Liver (tissue), 9 donors: Measurements from ENCODE around the gene BTN1A1. TPM values are rescaled to one million over a fixed set of nuclear protein-coding genes. Genes with fewer than 3 reads are reported as not detected.

Source experiments
- DNase-seq: peaks from one replicate; pipeline ENCODE4 v3.0.0-alpha.2; 2017; ENCODE audit warnings: low spot score
- H3K27ac ChIP-seq, 2 donors: one replicate each; pipeline ENCODE4 v1.7.0; 2013; ENCODE audit warnings: inconsistent platforms in 2 of 2, low read length in 2 of 2, control low read depth in 1 of 2, low read depth in 1 of 2, mild to moderate bottlenecking in 1 of 2
- H3K27me3 ChIP-seq, 4 donors: one replicate each; pipeline versions ENCODE4 v1.6.1 to v1.7.0; 2013; ENCODE audit warnings: low read length in 3 of 4, inconsistent platforms in 1 of 4, mild to moderate bottlenecking in 1 of 4, moderate library complexity in 1 of 4; ENCODE audit not compliant: control insufficient read depth in 4 of 4, insufficient read depth in 4 of 4
- H3K36me3 ChIP-seq, 4 donors: one replicate each; pipeline versions ENCODE4 v1.6.1 to v1.7.0; 2013; ENCODE audit warnings: low read length in 3 of 4, mild to moderate bottlenecking in 3 of 4, low read depth in 1 of 4, moderate library complexity in 1 of 4; ENCODE audit not compliant: control insufficient read depth in 4 of 4, insufficient read depth in 3 of 4
- H3K4me1 ChIP-seq, 4 donors: one replicate each; pipeline versions ENCODE4 v1.6.1 to v1.7.0; 2013; ENCODE audit warnings: low read length in 3 of 4, mild to moderate bottlenecking in 3 of 4, moderate library complexity in 1 of 4; ENCODE audit not compliant: control insufficient read depth in 4 of 4, insufficient read depth in 4 of 4
- H3K4me3 ChIP-seq, 3 donors: one replicate each; pipeline versions ENCODE4 v1.6.1 to v1.7.0; 2013; ENCODE audit warnings: low read length in 3 of 3, control low read depth in 1 of 3, low read depth in 1 of 3, mild to moderate bottlenecking in 1 of 3
- H3K9ac ChIP-seq, 2 donors: one replicate each; pipeline ENCODE4 v1.7.0; 2013; ENCODE audit warnings: low read length in 2 of 2, mild to moderate bottlenecking in 2 of 2, moderate library complexity in 2 of 2, control low read depth in 1 of 2, low read depth in 1 of 2
- H3K9me3 ChIP-seq, 4 donors: one replicate each; pipeline versions ENCODE4 v1.6.1 to v1.7.0; 2013; ENCODE audit warnings: low read length in 3 of 4; ENCODE audit not compliant: control insufficient read depth in 4 of 4
- EGR1 ChIP-seq, 2 donors: IDR thresholded peaks; 2 replicates each; pipeline ENCODE4 v1.6.1; 2016 to 2018; ENCODE audit warnings: antibody characterized with exemption in 2 of 2, low read depth in 2 of 2
- FOXA1 ChIP-seq: IDR thresholded peaks from 2 replicates; pipeline ENCODE4 v1.6.1; 2016; ENCODE audit warnings: antibody characterized with exemption
- FOXA2 ChIP-seq: IDR thresholded peaks from 2 replicates; pipeline ENCODE4 v1.6.1; 2016; ENCODE audit warnings: antibody characterized with exemption
- GABPA ChIP-seq, 2 donors: IDR thresholded peaks in 1 of 2; conservative IDR thresholded peaks in 1 of 2; 2 replicates each; pipeline ENCODE4 v1.6.1; 2016; ENCODE audit warnings: antibody characterized with exemption in 2 of 2, mild to moderate bottlenecking in 1 of 2, moderate library complexity in 1 of 2
- HNF4A ChIP-seq, 2 donors: conservative IDR thresholded peaks; 2 replicates each; pipeline ENCODE4 v1.6.1; 2016; ENCODE audit warnings: antibody characterized with exemption in 2 of 2, mild to moderate bottlenecking in 2 of 2
- HNF4G ChIP-seq: IDR thresholded peaks from 2 replicates; pipeline ENCODE4 v1.6.1; 2016; ENCODE audit warnings: antibody characterized with exemption
- JUND ChIP-seq, 2 donors: IDR thresholded peaks; 2 replicates each; pipeline ENCODE4 v1.6.1; 2016; ENCODE audit warnings: antibody characterized with exemption in 2 of 2
- NR2F2 ChIP-seq: IDR thresholded peaks from 2 replicates; pipeline ENCODE4 v1.6.1; 2016; ENCODE audit warnings: antibody characterized with exemption
- RAD21 ChIP-seq, 2 donors: IDR thresholded peaks; 2 replicates each; pipeline ENCODE4 v1.6.1; 2016; ENCODE audit warnings: antibody characterized with exemption in 2 of 2, mild to moderate bottlenecking in 2 of 2
- RXRA ChIP-seq, 2 donors: IDR thresholded peaks; 2 replicates each; pipeline ENCODE4 v1.6.1; 2017 to 2018; ENCODE audit warnings: antibody characterized with exemption in 2 of 2, mild to moderate bottlenecking in 1 of 2
- SP1 ChIP-seq: IDR thresholded peaks from 2 replicates; pipeline ENCODE4 v1.6.1; 2018; ENCODE audit warnings: antibody characterized with exemption, mild to moderate bottlenecking
- TAF1 ChIP-seq: conservative IDR thresholded peaks from 2 replicates; pipeline ENCODE4 v1.6.1; 2016; ENCODE audit warnings: antibody characterized with exemption, mild to moderate bottlenecking
- YY1 ChIP-seq: IDR thresholded peaks from 2 replicates; pipeline ENCODE4 v1.6.1; 2016; ENCODE audit warnings: antibody characterized with exemption, mild to moderate bottlenecking
- WGBS: extraction: QIAGEN DNeasy Blood & Tissue Kit; methylation state at CpG from one replicate; pipeline ENCODE4 v1.1.7; 2013; 5-methylcytosine and 5-hydroxymethylcytosine counted together
- polyA plus RNA-seq, 2 donors: library from polyadenylated mRNA; stranded (reverse) in 1 of 2; unstranded in 1 of 2; fragments of 200-250 nt in 1 of 2; fragments of >200 nt in 1 of 2; fragmentation: Nextera tagmentation in 1 of 2; extraction: Ambion mirVana in 1 of 2; gene quantifications; one replicate each; pipeline versions ENCODE4 v1.2.1 to v1.2.3, GENCODE V29; 2013 to 2015
- total RNA-seq, 2 donors: library from RNA; depleted of rRNA; stranded (reverse); fragments of >200 nt; gene quantifications; one replicate each; pipeline ENCODE4 v1.2.3, GENCODE V29; 2014
- TF ChIP-seq, protein P1 (sequence below): IDR thresholded peaks from 2 replicates; pipeline ENCODE4 v1.6.1; 2016; ENCODE audit warnings: antibody characterized with exemption, mild to moderate bottlenecking
- TF ChIP-seq, protein P2 (sequence below): IDR thresholded peaks from 2 replicates; pipeline ENCODE4 v1.6.1; 2016; ENCODE audit warnings: antibody characterized with exemption
- TF ChIP-seq, protein P3 (sequence below): IDR thresholded peaks from 2 replicates; pipeline ENCODE4 v1.6.1; 2016; ENCODE audit warnings: antibody characterized with exemption
- TF ChIP-seq, protein P4 (sequence below): IDR thresholded peaks from 2 replicates; pipeline ENCODE4 v1.6.1; 2016; ENCODE audit warnings: antibody characterized with exemption
- donor health status: healthy.
- donor health status: healthy.
- donor health status: healthy.
- donor health status: healthy.
- donor health status: healthy.

Gene BTN1A1
- total and polyA plus RNA-seq, 4 donors: 0.06 TPM; not detected in 3

DNA sequence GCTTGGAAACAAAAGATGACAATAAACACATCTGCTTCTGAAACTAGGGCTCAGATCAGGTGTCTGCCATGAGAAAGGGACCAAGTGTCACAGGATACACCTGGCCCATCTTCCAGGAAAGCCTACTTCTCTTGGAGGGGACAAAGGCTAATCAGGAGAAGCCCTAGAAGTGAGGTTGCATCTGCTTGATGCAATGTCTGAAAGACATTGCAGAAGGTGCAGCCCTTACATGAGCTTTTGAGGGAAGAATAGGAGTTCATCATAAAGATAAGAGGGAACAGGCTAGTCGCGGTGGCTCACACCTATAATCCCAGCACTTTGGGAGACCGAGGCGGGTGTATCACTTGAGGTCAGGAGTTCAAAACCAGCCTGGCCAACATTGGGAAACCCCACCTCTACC, 2.5 kb upstream of the BTN1A1 start:
- H3K27ac ChIP-seq: no peak overlapping the region
- no peak for DNase-seq
- no peak overlapping the region for H3K9ac ChIP-seq
- peaks cover 0 to 7% (median 1%) of the 10 kb centered on the region in 4 donors for H3K27me3 ChIP-seq
- WGBS: 70% methylated on average over 4 of the region's 4 CpGs
- H3K4me3 ChIP-seq: no peak overlapping the region
- H3K36me3 ChIP-seq: no peaks in the 10 kb centered on the region
- no peak for TF ChIP-seq FOXA1
- no peak for TF ChIP-seq JUND (IDR thresholded peaks at IDR 0.05)
- TF ChIP-seq HNF4A (conservative IDR thresholded peaks at IDR 0.05): no peak
- no peak for TF ChIP-seq TAF1
- TF ChIP-seq, protein P1, sequence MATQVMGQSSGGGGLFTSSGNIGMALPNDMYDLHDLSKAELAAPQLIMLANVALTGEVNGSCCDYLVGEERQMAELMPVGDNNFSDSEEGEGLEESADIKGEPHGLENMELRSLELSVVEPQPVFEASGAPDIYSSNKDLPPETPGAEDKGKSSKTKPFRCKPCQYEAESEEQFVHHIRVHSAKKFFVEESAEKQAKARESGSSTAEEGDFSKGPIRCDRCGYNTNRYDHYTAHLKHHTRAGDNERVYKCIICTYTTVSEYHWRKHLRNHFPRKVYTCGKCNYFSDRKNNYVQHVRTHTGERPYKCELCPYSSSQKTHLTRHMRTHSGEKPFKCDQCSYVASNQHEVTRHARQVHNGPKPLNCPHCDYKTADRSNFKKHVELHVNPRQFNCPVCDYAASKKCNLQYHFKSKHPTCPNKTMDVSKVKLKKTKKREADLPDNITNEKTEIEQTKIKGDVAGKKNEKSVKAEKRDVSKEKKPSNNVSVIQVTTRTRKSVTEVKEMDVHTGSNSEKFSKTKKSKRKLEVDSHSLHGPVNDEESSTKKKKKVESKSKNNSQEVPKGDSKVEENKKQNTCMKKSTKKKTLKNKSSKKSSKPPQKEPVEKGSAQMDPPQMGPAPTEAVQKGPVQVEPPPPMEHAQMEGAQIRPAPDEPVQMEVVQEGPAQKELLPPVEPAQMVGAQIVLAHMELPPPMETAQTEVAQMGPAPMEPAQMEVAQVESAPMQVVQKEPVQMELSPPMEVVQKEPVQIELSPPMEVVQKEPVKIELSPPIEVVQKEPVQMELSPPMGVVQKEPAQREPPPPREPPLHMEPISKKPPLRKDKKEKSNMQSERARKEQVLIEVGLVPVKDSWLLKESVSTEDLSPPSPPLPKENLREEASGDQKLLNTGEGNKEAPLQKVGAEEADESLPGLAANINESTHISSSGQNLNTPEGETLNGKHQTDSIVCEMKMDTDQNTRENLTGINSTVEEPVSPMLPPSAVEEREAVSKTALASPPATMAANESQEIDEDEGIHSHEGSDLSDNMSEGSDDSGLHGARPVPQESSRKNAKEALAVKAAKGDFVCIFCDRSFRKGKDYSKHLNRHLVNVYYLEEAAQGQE: no peak
- TF ChIP-seq, protein P2, sequence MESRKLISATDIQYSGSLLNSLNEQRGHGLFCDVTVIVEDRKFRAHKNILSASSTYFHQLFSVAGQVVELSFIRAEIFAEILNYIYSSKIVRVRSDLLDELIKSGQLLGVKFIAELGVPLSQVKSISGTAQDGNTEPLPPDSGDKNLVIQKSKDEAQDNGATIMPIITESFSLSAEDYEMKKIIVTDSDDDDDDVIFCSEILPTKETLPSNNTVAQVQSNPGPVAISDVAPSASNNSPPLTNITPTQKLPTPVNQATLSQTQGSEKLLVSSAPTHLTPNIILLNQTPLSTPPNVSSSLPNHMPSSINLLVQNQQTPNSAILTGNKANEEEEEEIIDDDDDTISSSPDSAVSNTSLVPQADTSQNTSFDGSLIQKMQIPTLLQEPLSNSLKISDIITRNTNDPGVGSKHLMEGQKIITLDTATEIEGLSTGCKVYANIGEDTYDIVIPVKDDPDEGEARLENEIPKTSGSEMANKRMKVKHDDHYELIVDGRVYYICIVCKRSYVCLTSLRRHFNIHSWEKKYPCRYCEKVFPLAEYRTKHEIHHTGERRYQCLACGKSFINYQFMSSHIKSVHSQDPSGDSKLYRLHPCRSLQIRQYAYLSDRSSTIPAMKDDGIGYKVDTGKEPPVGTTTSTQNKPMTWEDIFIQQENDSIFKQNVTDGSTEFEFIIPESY: no peak
- no peak for TF ChIP-seq RXRA (IDR thresholded peaks at IDR 0.05)
- TF ChIP-seq SP1: no peak
- TF ChIP-seq GABPA (IDR thresholded peaks at IDR 0.05 in 1 of 2, conservative IDR thresholded peaks at IDR 0.05 in 1 of 2): no peak
- TF ChIP-seq RAD21 (IDR thresholded peaks at IDR 0.05): no peak
- peaks cover 0 to 7% (median 6%) of the 10 kb centered on the region in 4 donors for H3K4me1 ChIP-seq
- H3K9me3 ChIP-seq: no peaks in the 10 kb centered on the region

DNA sequence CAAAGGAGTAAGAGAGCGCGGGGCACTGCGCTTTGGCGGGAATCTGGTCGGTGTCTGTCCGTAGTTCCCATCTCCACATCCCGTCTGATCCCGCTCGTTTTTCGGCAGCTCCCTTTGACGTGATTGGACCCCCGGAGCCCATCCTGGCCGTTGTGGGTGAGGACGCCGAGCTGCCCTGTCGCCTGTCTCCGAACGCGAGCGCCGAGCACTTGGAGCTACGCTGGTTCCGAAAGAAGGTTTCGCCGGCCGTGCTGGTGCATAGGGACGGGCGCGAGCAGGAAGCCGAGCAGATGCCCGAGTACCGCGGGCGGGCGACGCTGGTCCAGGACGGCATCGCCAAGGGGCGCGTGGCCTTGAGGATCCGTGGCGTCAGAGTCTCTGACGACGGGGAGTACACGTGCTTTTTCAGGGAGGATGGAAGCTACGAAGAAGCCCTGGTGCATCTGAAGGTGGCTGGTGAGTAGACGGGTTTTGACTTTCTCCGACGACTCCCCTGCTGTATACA, 1.4 kb downstream of the BTN1A1 start:
- H3K27ac ChIP-seq: no peak overlapping the region
- no peak overlapping the region for H3K9ac ChIP-seq
- H3K4me3 ChIP-seq: peak overlapping the region in 1 of 3 donors; percentile 20
- no peaks in the 10 kb centered on the region for H3K9me3 ChIP-seq
- no peak for TF ChIP-seq JUND (IDR thresholded peaks at IDR 0.05)
- no peak for TF ChIP-seq SP1
- no peak for TF ChIP-seq RXRA (IDR thresholded peaks at IDR 0.05)
- no peak for TF ChIP-seq EGR1 (IDR thresholded peaks at IDR 0.05; ENCODE audit: low read depth in 2 of 2)
- no peaks in the 10 kb centered on the region for H3K36me3 ChIP-seq
- DNase-seq: no peak
- H3K4me1 ChIP-seq: peaks cover 0 to 7% (median 6%) of the 10 kb centered on the region in 4 donors
- peaks cover 0 to 10% (median 4%) of the 10 kb centered on the region in 4 donors for H3K27me3 ChIP-seq
- 7% methylated on average over 49 of the region's 49 CpGs for WGBS

DNA sequence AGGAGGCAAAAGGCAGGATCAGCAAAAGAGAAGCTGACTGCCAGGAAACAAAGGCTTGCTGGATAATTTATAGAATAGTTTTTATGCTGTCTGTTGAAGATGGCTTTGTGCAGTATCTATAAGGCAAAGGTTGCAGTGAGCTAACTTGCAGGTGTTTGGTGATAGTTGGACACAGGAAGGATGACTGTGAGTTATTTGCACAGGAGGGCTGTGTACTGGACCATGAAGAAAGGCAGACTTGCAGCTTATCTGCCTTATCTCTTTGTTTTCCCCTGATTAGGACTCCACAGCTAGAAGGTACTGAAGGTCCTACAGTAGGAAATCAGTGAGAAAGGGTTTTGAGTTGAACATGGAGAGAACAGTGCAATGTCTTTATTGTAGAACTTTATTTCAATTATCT, 2.1 kb downstream of the BTN1A1 start:
- Histone ChIP-seq H3K27me3 (peaks cover 0 to 10% (median 4%) of the 10 kb centered on the region in 4 donors), H3K4me1 (peaks cover 0 to 7% (median 6%) of the 10 kb centered on the region in 4 donors), H3K9ac (no peak overlapping the region), H3K27ac (no peak overlapping the region), H3K9me3 (no peaks in the 10 kb centered on the region), H3K4me3 (no peak overlapping the region), H3K36me3 (no peaks in the 10 kb centered on the region)
- TF ChIP-seq HNF4G (no peak), YY1 (no peak), RAD21 (IDR thresholded peaks at IDR 0.05) (no peak), RXRA (IDR thresholded peaks at IDR 0.05) (no peak), SP1 (no peak), FOXA1 (no peak), NR2F2 (no peak), GABPA (IDR thresholded peaks at IDR 0.05 in 1 of 2, conservative IDR thresholded peaks at IDR 0.05 in 1 of 2) (no peak), FOXA2 (no peak), JUND (IDR thresholded peaks at IDR 0.05) (no peak), HNF4A (conservative IDR thresholded peaks at IDR 0.05) (no peak), TAF1 (no peak)
- TF ChIP-seq, protein P3, sequence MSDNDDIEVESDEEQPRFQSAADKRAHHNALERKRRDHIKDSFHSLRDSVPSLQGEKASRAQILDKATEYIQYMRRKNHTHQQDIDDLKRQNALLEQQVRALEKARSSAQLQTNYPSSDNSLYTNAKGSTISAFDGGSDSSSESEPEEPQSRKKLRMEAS: no peak
- TF ChIP-seq, protein P4, sequence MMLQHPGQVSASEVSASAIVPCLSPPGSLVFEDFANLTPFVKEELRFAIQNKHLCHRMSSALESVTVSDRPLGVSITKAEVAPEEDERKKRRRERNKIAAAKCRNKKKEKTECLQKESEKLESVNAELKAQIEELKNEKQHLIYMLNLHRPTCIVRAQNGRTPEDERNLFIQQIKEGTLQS: no peak
- DNase-seq: no peak
